IPS-18c (cell line): ENCODE data around the gene KRTAP25-1.

Source experiments
- H3K4me3 ChIP-seq: 2 replicates; pipeline ENCODE4 v1.7.0; 2013; ENCODE audit warnings: low read depth, mild to moderate bottlenecking, low read length, moderate library complexity; ENCODE audit not compliant: insufficient read depth
- H3K9me3 ChIP-seq: one replicate; pipeline ENCODE4 v1.6.1; 2013; ENCODE audit warnings: mild to moderate bottlenecking, low read length, moderate library complexity; ENCODE audit not compliant: control insufficient read depth, insufficient read depth

The KRTAP25-1 gene

GRCh38 chr21:30289215-30289614, at the start of gene KRTAP25-1:
Gene KRTAP25-1, minus strand, starts transcription at chr21:30289514. Its CDS starts 24 bp downstream, at chr21:30289490.
- no peaks in the 10 kb centered on the region for H3K9me3 ChIP-seq
- H3K4me3 ChIP-seq, result no peak within 1 kb of the TSS

- H3K4me3 ChIP-seq, result no peak overlapping the region
- no peaks in the 10 kb centered on the region for H3K9me3 ChIP-seq
Measured at GRCh38 chr21:30338717-30339116, 49.4 kb upstream of the KRTAP25-1 start.

- H3K9me3 ChIP-seq, result no peaks in the 10 kb centered on the region
- no peak overlapping the region for H3K4me3 ChIP-seq
Measured at GRCh38 chr21:30337772-30338171, 48.5 kb upstream of the KRTAP25-1 start.

GRCh38 chr21:30337276-30337744, 48.0 kb upstream of the KRTAP25-1 start, which contains the start of gene KRTAP27-1:
Gene KRTAP27-1, minus strand, starts transcription at chr21:30337694. Its CDS starts 26 bp downstream, at chr21:30337668.
- Histone ChIP-seq H3K4me3 (no peak within 1 kb of the TSS), H3K9me3 (no peaks in the 10 kb centered on the region)

- Histone ChIP-seq H3K9me3 (no peaks in the 10 kb centered on the region), H3K4me3 (no peak overlapping the region)
Measured at GRCh38 chr21:30336596-30336995, 47.3 kb upstream of the KRTAP25-1 start.

GRCh38 chr21:30333736-30334135, 44.4 kb upstream of the KRTAP25-1 start:
- H3K4me3 ChIP-seq, result no peak overlapping the region
- no peaks in the 10 kb centered on the region for H3K9me3 ChIP-seq

- Histone ChIP-seq H3K9me3 (no peaks in the 10 kb centered on the region), H3K4me3 (no peak overlapping the region)
Measured at GRCh38 chr21:30332681-30333080, 43.4 kb upstream of the KRTAP25-1 start.

GRCh38 chr21:30329203-30329875, 40.0 kb upstream of the KRTAP25-1 start:
- Histone ChIP-seq H3K4me3 (no peak overlapping the region), H3K9me3 (peaks cover 2% of the 10 kb centered on the region)

- Histone ChIP-seq H3K4me3 (no peak overlapping the region), H3K9me3 (peaks cover 2% of the 10 kb centered on the region)
Measured at GRCh38 chr21:30326390-30326789, 37.1 kb upstream of the KRTAP25-1 start.

- Histone ChIP-seq H3K4me3 (no peak within 1 kb of the TSS), H3K9me3 (no peaks in the 10 kb centered on the region)
Measured at GRCh38 chr21:30320215-30320614, 30.9 kb upstream of the KRTAP25-1 start, which contains the start of gene KRTAP26-1. Gene KRTAP26-1, minus strand, starts transcription at chr21:30320315. Its CDS starts 280 bp downstream, at chr21:30320035.

GRCh38 chr21:30315701-30316100, 26.4 kb upstream of the KRTAP25-1 start:
- no peaks in the 10 kb centered on the region for H3K9me3 ChIP-seq

GRCh38 chr21:30306884-30307283, 17.6 kb upstream of the KRTAP25-1 start:
- Histone ChIP-seq H3K4me3 (no peak overlapping the region), H3K9me3 (no peaks in the 10 kb centered on the region)

More at GRCh38 chr21:30315701-30316100, 26.4 kb upstream of the KRTAP25-1 start:
- no peak overlapping the region for H3K4me3 ChIP-seq

GRCh38 chr21:30305136-30305535, 15.8 kb upstream of the KRTAP25-1 start:
- Histone ChIP-seq H3K4me3 (no peak overlapping the region), H3K9me3 (no peaks in the 10 kb centered on the region)

GRCh38 chr21:30282850-30283249, 6.5 kb downstream of the KRTAP25-1 start, which contains the start of gene KRTAP24-1:
Gene KRTAP24-1, minus strand, starts transcription at chr21:30282950. Its CDS starts 18 bp downstream, at chr21:30282932.
- Histone ChIP-seq H3K9me3 (no peaks in the 10 kb centered on the region), H3K4me3 (no peak within 1 kb of the TSS)

GRCh38 chr21:30271611-30272010, 17.7 kb downstream of the KRTAP25-1 start:
- no peaks in the 10 kb centered on the region for H3K9me3 ChIP-seq
- no peak overlapping the region for H3K4me3 ChIP-seq

- no peak overlapping the region for H3K4me3 ChIP-seq
- H3K9me3 ChIP-seq, result no peaks in the 10 kb centered on the region
Measured at GRCh38 chr21:30271156-30271555, 18.2 kb downstream of the KRTAP25-1 start.

GRCh38 chr21:30269803-30270530, 19.3 kb downstream of the KRTAP25-1 start:
- Histone ChIP-seq H3K9me3 (no peaks in the 10 kb centered on the region), H3K4me3 (no peak overlapping the region)

- no peak overlapping the region for H3K4me3 ChIP-seq
- no peaks in the 10 kb centered on the region for H3K9me3 ChIP-seq
Measured at GRCh38 chr21:30268608-30269197, 20.6 kb downstream of the KRTAP25-1 start.
